Activated CD4-positive, CD25-positive, alpha-beta regulatory T cell treated with anti-CD3 and anti-CD28 coated beads, Interleukin-2, amount 50 U/mL, for 72 hours (primary cell): ENCODE results near the gene AGPAT3.

ENCODE experiments used
- DNase-seq: peaks from one replicate; pipeline ENCODE4 v3.0.0; 2021

The AGPAT3 gene

GRCh38 chr21:43866260-43866629 is 1.2 kb downstream of the AGPAT3 start:
- DNase-seq: peak; percentile 41

DNA sequence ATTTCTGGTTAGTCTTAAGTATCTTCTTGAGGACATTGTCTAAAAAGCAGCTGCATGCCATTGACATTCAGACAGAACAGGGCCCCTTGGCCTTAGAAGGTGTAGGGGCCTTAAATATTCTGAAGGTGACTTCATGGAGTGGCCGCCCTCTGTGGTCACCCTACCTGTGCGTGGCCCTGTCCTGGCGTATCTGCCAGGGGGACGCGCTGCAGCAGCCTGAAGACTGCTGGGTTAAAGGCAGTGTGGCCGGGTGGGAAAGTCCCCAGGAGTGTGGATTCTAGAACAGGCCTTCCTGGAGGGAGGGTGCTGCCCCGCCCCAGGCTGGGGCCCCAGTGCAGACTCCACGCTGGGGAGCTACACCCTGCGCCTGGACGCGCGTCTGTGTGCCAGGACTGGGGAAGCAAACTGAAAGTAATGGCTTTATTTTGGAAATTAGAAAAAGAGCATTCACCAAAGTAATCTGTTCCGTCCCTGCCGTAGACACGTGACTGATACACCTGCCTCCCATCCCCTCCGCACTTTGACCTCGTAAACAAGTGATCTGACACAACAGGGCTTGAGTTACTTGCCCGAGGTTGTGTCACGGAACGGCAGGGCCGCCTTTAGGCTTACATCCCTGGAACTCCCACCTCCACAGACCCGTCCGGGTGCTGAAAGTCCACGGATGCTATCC is 1.8 kb downstream of the AGPAT3 start:
- peak; percentile 67 for DNase-seq

GRCh38 chr21:43867332-43867703 is 2.3 kb downstream of the AGPAT3 start:
- no peak for DNase-seq

DNA sequence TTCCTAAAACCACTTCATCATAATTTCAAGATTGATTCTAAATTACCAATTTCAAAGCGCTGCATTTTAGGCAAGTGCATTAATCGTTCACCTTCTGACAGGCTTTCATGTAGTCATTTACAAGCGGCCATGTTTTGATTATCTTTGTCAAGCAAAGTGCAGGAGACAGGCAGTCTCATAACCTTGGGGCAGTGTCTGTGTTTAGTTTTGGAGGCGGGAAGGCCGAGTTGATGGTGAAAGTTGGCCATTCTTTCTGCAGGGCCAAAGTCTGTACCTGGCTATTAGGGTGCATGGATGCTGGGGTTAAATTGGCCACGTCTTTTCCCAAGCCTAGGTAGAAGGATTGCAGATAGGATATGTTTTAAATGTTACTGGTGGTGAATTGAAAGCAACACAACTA is 2.9 kb downstream of the AGPAT3 start:
- DNase-seq: no peak

GRCh38 chr21:43868461-43868860 is 3.4 kb downstream of the AGPAT3 start:
- DNase-seq: no peak

DNA sequence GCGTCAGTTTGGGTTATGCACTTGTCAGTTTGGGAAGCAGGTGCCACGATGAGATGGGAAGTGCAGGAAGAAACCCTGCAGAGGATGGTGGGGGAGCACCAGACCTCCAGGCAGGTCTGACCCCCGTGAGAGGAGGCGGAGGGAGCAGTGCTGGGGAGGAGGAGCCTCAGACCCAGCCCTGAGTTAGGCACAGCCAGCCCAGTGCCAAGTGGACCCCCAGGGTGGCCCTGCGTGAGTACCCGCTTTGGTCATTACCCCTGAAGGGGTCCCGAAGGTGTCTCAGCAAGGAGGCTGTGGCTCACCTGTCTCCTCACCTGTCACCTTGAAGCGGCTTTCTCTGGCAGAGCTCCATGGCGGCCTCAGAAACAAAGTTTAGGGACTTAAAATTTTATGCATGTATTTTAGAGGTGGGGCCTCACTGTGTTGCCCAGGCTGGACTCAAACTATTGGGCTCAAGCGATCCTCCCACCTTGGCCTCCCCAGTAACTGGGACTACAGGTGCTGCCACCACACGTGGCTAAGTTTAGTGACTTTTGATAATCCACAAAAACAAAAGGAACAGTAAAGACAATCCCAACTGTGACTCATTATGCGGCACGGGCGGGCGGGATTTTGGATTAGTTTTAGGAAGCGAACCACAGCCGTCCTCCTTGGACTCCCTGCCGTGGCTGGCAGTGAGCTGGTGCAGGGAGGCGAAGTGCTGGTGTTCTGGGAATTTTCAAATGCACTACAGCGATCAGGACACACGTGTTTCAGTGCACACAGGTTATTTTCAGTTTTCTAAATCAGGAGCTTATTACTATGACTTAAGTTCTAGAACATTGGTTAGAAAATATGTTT is 4.7 kb downstream of the AGPAT3 start:
- no peak for DNase-seq

- no peak for DNase-seq
Observed at GRCh38 chr21:43871487-43871886, 6.5 kb downstream of the AGPAT3 start.

DNA sequence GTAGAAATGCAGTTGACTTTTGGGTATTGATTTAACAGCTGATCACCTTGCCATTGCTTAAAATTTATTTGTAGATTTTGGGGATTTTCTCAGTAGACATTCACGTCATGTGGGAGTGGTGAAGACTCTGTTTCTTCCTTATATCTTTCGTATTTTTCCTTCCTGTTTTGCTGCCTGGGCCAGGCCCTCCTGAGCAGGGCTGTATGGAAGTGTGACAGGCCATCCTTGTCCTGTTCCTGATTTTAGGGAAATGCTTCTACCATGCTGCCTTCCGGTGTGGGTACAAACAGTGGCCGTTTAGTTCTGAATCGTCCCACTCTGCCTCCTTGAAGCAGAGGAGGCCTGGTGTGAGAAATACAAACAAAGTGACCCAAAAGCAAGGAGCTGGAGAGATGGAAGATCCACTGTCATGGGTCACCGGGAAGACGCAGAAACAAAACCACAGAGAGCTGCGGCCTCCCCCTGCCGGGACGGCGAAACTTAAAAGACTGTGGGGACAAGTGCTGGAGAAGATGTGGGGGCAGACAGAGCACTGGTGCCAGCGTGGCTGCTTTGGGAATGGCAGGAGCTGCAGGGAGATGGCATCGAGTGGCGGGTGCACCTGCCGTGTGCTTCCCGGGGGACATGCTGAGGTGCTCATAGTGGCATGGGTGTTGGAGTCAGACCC is 7.6 kb downstream of the AGPAT3 start:
- no peak for DNase-seq

GRCh38 chr21:43873673-43874072 is 8.7 kb downstream of the AGPAT3 start:
- no peak for DNase-seq

DNA sequence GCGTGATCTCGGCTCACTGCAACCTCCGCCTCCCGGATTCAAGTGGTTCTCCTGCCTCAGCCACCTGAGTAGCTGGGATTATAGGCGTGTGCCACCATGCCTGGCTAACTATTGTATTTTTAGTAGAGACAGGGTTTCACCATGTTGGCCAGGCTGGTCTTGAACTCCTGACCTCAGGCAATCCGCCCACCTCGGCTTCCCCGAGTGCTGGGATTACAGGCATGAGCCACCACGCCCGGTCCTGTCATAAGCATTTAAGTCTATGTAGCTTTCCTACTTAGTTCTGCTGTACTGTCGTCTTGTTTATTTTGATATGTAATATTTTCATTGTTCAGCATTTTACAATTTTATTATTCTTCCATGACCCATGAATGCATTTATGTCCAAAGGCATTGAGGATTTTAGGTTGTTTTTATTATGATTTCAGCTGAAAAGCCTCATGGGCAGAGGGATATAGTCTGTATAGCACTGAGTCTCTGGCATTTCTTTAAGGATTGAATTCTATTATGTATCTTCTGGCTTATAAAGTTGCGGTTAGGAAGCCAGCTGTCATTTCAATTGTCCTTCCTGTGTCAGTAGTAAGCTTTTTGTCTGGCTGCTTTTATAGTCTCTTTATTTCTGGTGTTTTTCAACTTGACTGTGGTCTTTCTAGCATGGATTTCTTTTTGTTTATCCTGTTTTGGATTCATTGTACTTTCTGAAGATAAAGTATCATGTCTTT is 9.2 kb downstream of the AGPAT3 start:
- DNase-seq: no peak

DNA sequence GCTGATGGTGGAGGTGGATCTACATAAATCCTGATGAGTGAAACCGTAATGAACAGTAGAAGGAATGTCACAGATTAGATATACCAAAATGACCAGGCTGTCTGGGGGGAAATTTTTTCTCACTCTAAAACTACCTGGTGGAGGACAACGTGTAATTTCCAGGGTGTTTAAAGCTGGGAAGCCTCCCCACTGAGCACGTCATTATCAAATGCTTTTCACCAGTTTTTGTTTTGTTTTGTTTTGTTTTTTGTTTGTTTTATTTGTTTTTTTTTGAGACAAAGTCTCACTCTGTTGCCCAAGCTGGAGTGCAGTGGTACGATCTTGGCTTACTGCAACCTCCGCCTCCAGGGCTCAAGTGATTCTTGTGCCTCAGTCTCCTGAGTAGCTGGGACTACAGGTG is 11.6 kb downstream of the AGPAT3 start:
- no peak for DNase-seq

- DNase-seq: no peak
Observed at GRCh38 chr21:43877936-43878575, 13.0 kb downstream of the AGPAT3 start.

- DNase-seq: no peak
Observed at GRCh38 chr21:43879348-43880110, 14.5 kb downstream of the AGPAT3 start.

GRCh38 chr21:43880111-43880985 is 15.3 kb downstream of the AGPAT3 start:
- DNase-seq: no peak

GRCh38 chr21:43881283-43881682 is 16.3 kb downstream of the AGPAT3 start:
- no peak for DNase-seq

- no peak for DNase-seq
Observed at GRCh38 chr21:43881935-43882334, 16.9 kb downstream of the AGPAT3 start.

DNA sequence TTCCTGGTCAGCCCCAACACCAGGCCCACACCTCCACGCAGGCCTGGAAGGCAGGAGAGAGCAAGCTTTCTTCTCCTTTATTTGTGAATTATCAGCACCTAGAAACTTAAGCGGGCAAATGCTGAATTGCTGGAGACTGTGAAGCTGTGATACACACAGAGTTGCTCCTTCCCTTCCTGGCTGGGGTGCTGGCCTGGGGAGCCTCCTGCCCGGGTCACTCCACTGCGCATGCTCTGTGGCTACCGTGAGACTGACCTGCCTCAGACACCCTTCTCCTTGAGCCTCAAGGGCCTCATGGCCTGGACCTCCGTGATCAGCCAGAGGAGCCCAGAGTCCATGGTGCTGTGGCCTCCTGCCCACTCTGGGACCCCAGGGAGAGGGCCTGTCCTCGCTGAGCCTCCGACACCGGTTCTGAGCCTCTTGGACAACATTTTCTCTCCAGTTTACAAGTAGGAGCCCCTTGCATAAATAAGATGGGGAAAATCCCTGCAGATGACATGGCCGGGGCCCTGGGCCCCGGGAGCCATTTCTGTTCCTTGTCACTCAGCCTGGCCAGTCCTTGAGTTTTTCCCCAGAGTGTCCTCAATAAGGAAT is 18.0 kb downstream of the AGPAT3 start:
- DNase-seq: no peak

DNA sequence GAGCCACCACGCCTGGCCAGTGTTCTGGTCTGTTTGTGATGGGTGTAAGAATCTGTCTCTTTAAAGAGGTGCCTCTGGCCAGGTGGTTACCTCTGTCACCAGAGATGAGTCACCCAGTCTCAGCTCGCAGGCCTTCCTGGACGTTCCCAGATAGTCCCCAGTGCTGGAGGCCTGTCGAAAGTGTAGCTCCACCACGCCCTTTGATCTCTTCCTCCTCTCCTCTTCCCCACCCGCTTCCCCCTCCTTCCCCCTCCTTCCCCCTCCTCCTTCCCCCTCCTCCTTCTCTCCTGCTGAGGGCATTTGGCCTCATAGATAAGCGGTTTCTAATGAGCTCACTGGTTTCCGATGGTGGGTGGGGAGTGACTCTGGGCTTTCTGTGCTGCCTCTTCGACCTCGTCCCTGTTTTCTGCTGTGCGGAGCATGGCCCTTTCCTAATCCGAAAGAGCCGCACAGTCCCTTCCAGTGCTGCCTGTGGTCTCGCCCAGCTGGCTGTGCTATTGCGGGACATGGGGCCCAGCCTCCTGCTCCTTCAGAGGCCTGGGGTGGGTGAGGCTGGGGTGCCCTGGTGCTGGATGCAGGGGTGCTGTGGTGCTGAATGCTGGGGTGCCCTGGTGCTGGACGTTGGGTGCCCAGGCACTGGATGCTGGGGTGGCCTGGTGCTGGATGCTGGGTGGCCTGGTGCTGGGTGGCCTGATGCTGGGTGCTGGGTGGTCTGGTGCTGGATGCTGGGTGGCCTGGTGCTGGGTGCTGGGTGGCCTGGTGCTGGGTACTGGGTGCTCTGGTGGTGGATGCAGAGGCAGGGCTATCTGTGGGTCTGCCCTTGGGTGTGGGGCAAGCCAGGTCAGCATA is 19.2 kb downstream of the AGPAT3 start:
- no peak for DNase-seq

GRCh38 chr21:43884861-43885417 is 19.9 kb downstream of the AGPAT3 start:
- no peak for DNase-seq
